ENCODE measurements around the gene JMJD4. TPM values are rescaled to one million over a fixed set of nuclear protein-coding genes. Genes with fewer than 3 reads are reported as not detected.
A peak's percentile ranks its signal among the peaks of the same experiment; 100 is the strongest.

The JMJD4 gene
- total and polyA plus RNA-seq, 7 experiments from 2014 or later, result 12.1 to 36.8 (median 32.3) TPM

DNA sequence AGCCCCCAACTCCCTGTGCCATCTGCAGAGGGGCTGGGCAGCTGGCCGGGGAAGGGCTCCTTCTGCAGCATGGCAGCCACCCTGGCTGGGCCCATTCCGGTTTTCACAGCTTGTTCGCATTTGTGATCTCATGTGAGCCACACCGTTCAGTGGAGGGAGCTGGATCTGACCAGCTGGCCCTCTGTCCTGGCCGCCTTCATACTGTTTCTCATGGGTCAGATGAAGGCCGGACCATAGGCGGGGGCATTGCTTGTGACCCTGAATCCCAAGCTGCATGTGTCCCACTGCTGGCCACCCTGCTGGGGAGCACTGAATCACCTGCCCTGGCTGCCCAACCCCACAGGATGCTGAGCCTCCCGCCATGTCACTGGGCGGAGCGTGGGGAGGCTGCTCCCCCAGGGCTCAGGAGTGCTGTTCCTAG, 43.9 kb upstream of the JMJD4 start:
- CTCF ChIA-PET, result no interaction called here
- H3K27me3 Mint-ChIP-seq, result no peaks in the 10 kb centered on the region
- Histone ChIP-seq H3K27me3 (ENCODE audit: control insufficient read depth in 2 of 2, insufficient read depth in 2 of 2, low read length in 2 of 2) (no peaks in the 10 kb centered on the region), H3K9me3 (ENCODE audit: control insufficient read depth in 2 of 3, low read length in 3 of 3) (no peaks in the 10 kb centered on the region), H3K27ac (ENCODE audit: low read depth, low read length) (no peak overlapping the region), H3K4me3 (ENCODE audit: low read length) (no peak overlapping the region), H3K36me3 (ENCODE audit: control insufficient read depth in 2 of 3, insufficient read depth in 3 of 3, low read length in 3 of 3) (peaks cover 0 to 36% (median 3%) of the 10 kb centered on the region in 3 experiments), H3K4me1 (ENCODE audit: control insufficient read depth in 2 of 2, insufficient read depth in 2 of 2, low read length in 2 of 2) (peaks cover 3 to 9% of the 10 kb centered on the region in 2 donors)
- intact Hi-C loops (cut with micrococcal nuclease), result no loop called here
- H3K4me3 Mint-ChIP-seq, result no peak overlapping the region
- POLR2A ChIA-PET, result no interaction called here
- no peak overlapping the region for H3K27ac Mint-ChIP-seq
- no peaks in the 10 kb centered on the region for H3K9me3 Mint-ChIP-seq
- DNase-seq (no peak), ATAC-seq (no peak)
- peaks cover 5 to 12% (median 8%) of the 10 kb centered on the region in 7 donors for H3K4me1 Mint-ChIP-seq
- H3K36me3 Mint-ChIP-seq, result peaks cover 0 to 28% (median 6%) of the 10 kb centered on the region in 5 donors

DNA sequence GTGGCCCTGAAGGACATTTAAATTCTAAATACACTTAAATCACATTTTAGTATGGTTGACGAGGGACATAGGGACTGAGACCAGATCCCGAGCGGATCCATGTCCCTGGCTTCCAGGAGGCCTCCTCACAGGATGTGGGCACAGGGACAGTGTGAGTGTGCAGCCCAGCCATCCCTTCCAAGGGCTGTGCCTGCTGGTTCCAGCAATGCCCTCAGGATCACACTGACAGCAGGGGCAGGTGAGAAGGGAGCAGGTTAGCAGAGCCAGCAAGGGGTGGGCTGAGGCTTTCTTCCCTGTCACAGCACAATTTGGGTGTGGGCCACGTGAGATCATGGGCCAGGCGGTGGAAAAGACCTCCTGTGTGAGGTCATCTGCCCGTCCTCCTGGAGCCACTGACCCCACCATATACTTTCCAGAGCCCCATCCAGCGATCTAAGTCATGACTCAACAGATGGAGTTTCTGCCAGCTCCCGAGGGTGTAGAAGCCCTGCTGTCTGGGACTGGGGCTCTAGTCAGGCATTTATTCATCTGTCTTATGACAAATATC, 43.4 kb upstream of the JMJD4 start:
- Mint-ChIP-seq H3K36me3 (peaks cover 0 to 29% (median 7%) of the 10 kb centered on the region in 5 donors), H3K27ac (no peak overlapping the region), H3K9me3 (no peaks in the 10 kb centered on the region), H3K4me1 (peaks cover 10 to 18% (median 13%) of the 10 kb centered on the region in 7 donors), H3K27me3 (no peaks in the 10 kb centered on the region), H3K4me3 (no peak overlapping the region)
- H3K27ac ChIP-seq (ENCODE audit: low read depth, low read length), result no peak overlapping the region
- DNase-seq, result no peak
- intact Hi-C loops (cut with micrococcal nuclease), result no loop called here
- H3K4me3 ChIP-seq (ENCODE audit: low read length), result no peak overlapping the region
- H3K27me3 ChIP-seq (ENCODE audit: control insufficient read depth in 2 of 2, insufficient read depth in 2 of 2, low read length in 2 of 2), result no peaks in the 10 kb centered on the region
- no peak for ATAC-seq
- peaks cover 0 to 36% (median 3%) of the 10 kb centered on the region in 3 experiments for H3K36me3 ChIP-seq (ENCODE audit: control insufficient read depth in 2 of 3, insufficient read depth in 3 of 3, low read length in 3 of 3)
- no peaks in the 10 kb centered on the region for H3K9me3 ChIP-seq (ENCODE audit: control insufficient read depth in 2 of 3, low read length in 3 of 3)
- H3K4me1 ChIP-seq (ENCODE audit: control insufficient read depth in 2 of 2, insufficient read depth in 2 of 2, low read length in 2 of 2), result peaks cover 9 to 14% of the 10 kb centered on the region in 2 donors
- ChIA-PET CTCF (no interaction called here), POLR2A (interaction anchor here (1.5 kb wide), 1 partner anchor 11 kb away, joined by 3 read pairs; no protein-coding TSS in a partner anchor)

DNA sequence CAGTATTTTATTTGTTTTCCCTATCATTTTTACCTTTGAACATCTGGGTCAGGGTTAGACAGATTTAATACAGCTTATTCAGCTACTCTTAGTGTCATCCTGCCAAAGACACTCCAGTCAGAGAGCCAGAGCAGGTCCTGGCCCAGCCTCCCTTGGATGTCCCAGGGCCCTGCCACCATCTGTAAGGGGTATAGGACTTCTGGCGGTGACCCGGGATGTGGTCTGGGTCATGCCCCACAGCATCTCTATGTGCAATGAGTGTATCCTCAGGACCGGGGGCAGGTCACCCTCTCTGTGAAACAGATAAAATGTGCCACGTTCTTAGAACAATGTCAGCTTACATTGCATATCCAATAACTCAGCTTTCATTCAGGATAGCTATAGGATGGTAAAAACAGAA, 42.5 kb upstream of the JMJD4 start:
- intact Hi-C loops (cut with micrococcal nuclease), result no loop called here
- no peaks in the 10 kb centered on the region for H3K27me3 ChIP-seq (ENCODE audit: control insufficient read depth in 2 of 2, insufficient read depth in 2 of 2, low read length in 2 of 2)
- DNase-seq, result no peak
- peaks cover 11 to 21% (median 17%) of the 10 kb centered on the region in 7 donors for H3K4me1 Mint-ChIP-seq
- ATAC-seq, result no peak
- no peaks in the 10 kb centered on the region for H3K27me3 Mint-ChIP-seq
- H3K9me3 Mint-ChIP-seq, result no peaks in the 10 kb centered on the region
- H3K9me3 ChIP-seq (ENCODE audit: control insufficient read depth in 2 of 3, low read length in 3 of 3), result no peaks in the 10 kb centered on the region
- CTCF ChIA-PET, result no interaction called here
- H3K36me3 Mint-ChIP-seq, result peaks cover 0 to 28% (median 7%) of the 10 kb centered on the region in 5 donors
- no peak overlapping the region for H3K27ac ChIP-seq (ENCODE audit: low read depth, low read length)
- H3K4me1 ChIP-seq (ENCODE audit: control insufficient read depth in 2 of 2, insufficient read depth in 2 of 2, low read length in 2 of 2), result peaks cover 11 to 21% of the 10 kb centered on the region in 2 donors
- H3K36me3 ChIP-seq (ENCODE audit: control insufficient read depth in 2 of 3, insufficient read depth in 3 of 3, low read length in 3 of 3), result peaks cover 0 to 36% (median 3%) of the 10 kb centered on the region in 3 experiments
- H3K4me3 ChIP-seq (ENCODE audit: low read length), result no peak overlapping the region
- POLR2A ChIA-PET, result interaction anchor here (1.5 kb wide), 1 partner anchor 12 kb away, joined by 3 read pairs; no protein-coding TSS in a partner anchor
- no peak overlapping the region for H3K4me3 Mint-ChIP-seq
- H3K27ac Mint-ChIP-seq, result no peak overlapping the region

DNA sequence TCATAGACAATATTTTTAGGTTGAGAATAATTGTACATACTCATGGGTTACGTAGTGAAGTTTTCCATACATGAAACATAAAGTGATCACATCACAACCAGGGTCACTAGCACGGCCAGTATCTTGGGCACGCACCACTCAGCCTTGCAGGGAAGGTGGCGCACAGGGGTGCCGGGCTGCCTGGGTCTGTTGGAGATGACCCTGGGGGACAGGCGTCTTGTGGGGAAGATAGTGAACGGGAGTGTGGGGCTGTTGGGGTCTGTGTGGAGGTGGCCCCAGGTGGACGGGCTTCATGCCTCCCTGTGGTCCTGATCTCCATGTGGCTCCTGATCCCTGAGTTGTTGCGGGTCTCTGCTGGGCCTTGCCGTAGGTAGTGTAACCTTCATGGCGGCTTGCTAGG, 42.1 kb upstream of the JMJD4 start:
- H3K4me3 ChIP-seq (ENCODE audit: low read length), result no peak overlapping the region
- ChIA-PET POLR2A (interaction anchor here (1.2 to 1.5 kb wide), 2 partner anchors 11 to 13 kb away, joined by 3 read pairs; no protein-coding TSS in a partner anchor), CTCF (no interaction called here)
- Mint-ChIP-seq H3K4me3 (no peak overlapping the region), H3K9me3 (no peaks in the 10 kb centered on the region), H3K36me3 (peaks cover 0 to 23% (median 10%) of the 10 kb centered on the region in 5 donors), H3K27me3 (no peaks in the 10 kb centered on the region), H3K4me1 (peaks cover 11 to 26% (median 22%) of the 10 kb centered on the region in 7 donors), H3K27ac (no peak overlapping the region)
- H3K4me1 ChIP-seq (ENCODE audit: control insufficient read depth in 2 of 2, insufficient read depth in 2 of 2, low read length in 2 of 2), result peaks cover 11 to 26% of the 10 kb centered on the region in 2 donors
- peaks cover 0 to 31% (median 3%) of the 10 kb centered on the region in 3 experiments for H3K36me3 ChIP-seq (ENCODE audit: control insufficient read depth in 2 of 3, insufficient read depth in 3 of 3, low read length in 3 of 3)
- no peak for ATAC-seq
- no peaks in the 10 kb centered on the region for H3K27me3 ChIP-seq (ENCODE audit: control insufficient read depth in 2 of 2, insufficient read depth in 2 of 2, low read length in 2 of 2)
- no peaks in the 10 kb centered on the region for H3K9me3 ChIP-seq (ENCODE audit: control insufficient read depth in 2 of 3, low read length in 3 of 3)
- H3K27ac ChIP-seq (ENCODE audit: low read depth, low read length), result no peak overlapping the region
- intact Hi-C loops (cut with micrococcal nuclease), result no loop called here
- no peak for DNase-seq

DNA sequence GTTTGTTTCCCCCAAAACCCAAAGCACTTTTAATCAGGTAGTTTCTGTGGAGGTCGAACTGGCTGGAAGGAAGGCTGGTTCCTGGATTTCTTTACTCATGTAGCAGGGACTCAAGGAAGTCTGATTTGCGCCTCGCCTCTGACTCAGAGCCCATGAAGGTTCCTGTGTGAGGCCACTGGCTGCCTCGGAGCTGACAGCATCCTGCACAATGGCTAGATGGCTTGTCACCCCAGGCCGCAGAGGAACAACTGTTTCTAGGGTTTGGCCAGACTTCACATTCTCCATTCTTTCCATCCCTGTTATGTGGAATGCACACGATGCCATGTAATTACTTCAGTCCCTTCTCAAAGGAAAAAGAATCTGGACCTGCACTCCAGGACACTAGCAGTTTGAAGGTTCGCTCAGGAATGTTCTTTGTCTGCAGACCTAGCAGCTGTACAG, 41.2 kb upstream of the JMJD4 start:
- CTCF ChIA-PET, result no interaction called here
- no peak for DNase-seq
- H3K9me3 ChIP-seq (ENCODE audit: control insufficient read depth in 2 of 3, low read length in 3 of 3), result no peaks in the 10 kb centered on the region
- peaks cover 11 to 26% of the 10 kb centered on the region in 2 donors for H3K4me1 ChIP-seq (ENCODE audit: control insufficient read depth in 2 of 2, insufficient read depth in 2 of 2, low read length in 2 of 2)
- H3K4me3 ChIP-seq (ENCODE audit: low read length), result no peak overlapping the region
- no peak overlapping the region for H3K27ac ChIP-seq (ENCODE audit: low read depth, low read length)
- no peaks in the 10 kb centered on the region for H3K27me3 ChIP-seq (ENCODE audit: control insufficient read depth in 2 of 2, insufficient read depth in 2 of 2, low read length in 2 of 2)
- H3K36me3 ChIP-seq (ENCODE audit: control insufficient read depth in 2 of 3, insufficient read depth in 3 of 3, low read length in 3 of 3), result peaks cover 0 to 29% (median 3%) of the 10 kb centered on the region in 3 experiments
- POLR2A ChIA-PET, result interaction anchor here (1.2 kb wide), 1 partner anchor 11 kb away, joined by 3 read pairs; no protein-coding TSS in a partner anchor
- peak overlapping the region in 1 of 9 donors; percentile 23 for H3K27ac Mint-ChIP-seq
- peaks cover 0 to 21% (median 10%) of the 10 kb centered on the region in 5 donors for H3K36me3 Mint-ChIP-seq
- ATAC-seq, result no peak
- H3K4me3 Mint-ChIP-seq, result no peak overlapping the region
- intact Hi-C loops (cut with micrococcal nuclease), result no loop called here
- no peaks in the 10 kb centered on the region for H3K9me3 Mint-ChIP-seq
- H3K4me1 Mint-ChIP-seq, result peaks cover 11 to 27% (median 22%) of the 10 kb centered on the region in 7 donors
- H3K27me3 Mint-ChIP-seq, result no peaks in the 10 kb centered on the region

DNA sequence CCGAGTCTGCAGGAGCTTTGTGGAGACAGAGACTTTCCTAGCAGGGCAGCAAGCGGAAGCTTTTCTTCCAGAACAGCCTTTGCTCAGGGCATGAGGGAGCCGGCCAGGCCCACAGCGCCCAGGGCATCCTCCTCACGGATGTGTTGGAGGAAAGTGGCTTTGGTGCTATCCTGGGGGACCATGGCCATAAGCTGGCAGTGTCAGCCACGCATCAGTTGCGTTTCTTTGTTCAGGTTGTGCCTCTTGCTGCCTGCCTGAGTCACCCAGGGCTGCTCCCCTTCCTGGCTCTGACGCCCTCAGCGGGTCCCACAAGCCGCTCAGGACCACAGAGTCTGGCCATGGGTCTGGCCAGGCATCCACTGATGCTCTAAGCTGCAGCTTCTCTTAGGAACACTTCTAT, 40.7 kb upstream of the JMJD4 start:
- H3K9me3 Mint-ChIP-seq, result no peaks in the 10 kb centered on the region
- peaks cover 11 to 27% (median 22%) of the 10 kb centered on the region in 7 donors for H3K4me1 Mint-ChIP-seq
- H3K4me3 Mint-ChIP-seq, result no peak overlapping the region
- H3K4me1 ChIP-seq (ENCODE audit: control insufficient read depth in 2 of 2, insufficient read depth in 2 of 2, low read length in 2 of 2), result peaks cover 11 to 26% of the 10 kb centered on the region in 2 donors
- ATAC-seq (no peak), DNase-seq (no peak)
- ChIA-PET POLR2A (interaction anchor here (1.2 kb wide), 1 partner anchor 12 kb away, joined by 3 read pairs; no protein-coding TSS in a partner anchor), CTCF (no interaction called here)
- H3K4me3 ChIP-seq (ENCODE audit: low read length), result no peak overlapping the region
- H3K27ac Mint-ChIP-seq, result no peak overlapping the region
- no peaks in the 10 kb centered on the region for H3K9me3 ChIP-seq (ENCODE audit: control insufficient read depth in 2 of 3, low read length in 3 of 3)
- peaks cover 0 to 24% (median 0%) of the 10 kb centered on the region in 3 experiments for H3K36me3 ChIP-seq (ENCODE audit: control insufficient read depth in 2 of 3, insufficient read depth in 3 of 3, low read length in 3 of 3)
- H3K36me3 Mint-ChIP-seq, result peaks cover 0 to 18% (median 10%) of the 10 kb centered on the region in 5 donors
- no peak overlapping the region for H3K27ac ChIP-seq (ENCODE audit: low read depth, low read length)
- no peaks in the 10 kb centered on the region for H3K27me3 Mint-ChIP-seq
- intact Hi-C loops (cut with micrococcal nuclease), result no loop called here
- H3K27me3 ChIP-seq (ENCODE audit: control insufficient read depth in 2 of 2, insufficient read depth in 2 of 2, low read length in 2 of 2), result no peaks in the 10 kb centered on the region

Measured in naive thymus-derived CD4-positive, alpha-beta T cell (primary cell).